Fibroblast of villous mesenchyme (primary cell): ENCODE results near the gene AKT3. TPM values are rescaled to one million over a fixed set of nuclear protein-coding genes. Genes with fewer than 3 reads are reported as not detected.

Experiments used
- DNase-seq: peaks from one replicate; pipeline ENCODE4 v3.0.0-alpha.2; 2010; ENCODE audit warnings: low read depth
- H3K4me3 ChIP-seq: 2 replicates; pipeline ENCODE4 v1.5.1; 2011; ENCODE audit warnings: low read depth, mild to moderate bottlenecking, low read length
- CTCF ChIP-seq: IDR thresholded peaks from 2 replicates; pipeline ENCODE4 v1.5.1; 2012; ENCODE audit warnings: low read depth, mild to moderate bottlenecking, low read length; ENCODE audit not compliant: insufficient read depth
- total RNA-seq: library from RNA; depleted of rRNA; stranded (reverse); fragments of >200 nt; gene quantifications from 2 replicates; pipeline ENCODE4 v1.2.3, GENCODE V29; 2012

The AKT3 gene
- total RNA-seq, 1 donor: 38.0 TPM

- no peak for TF ChIP-seq CTCF
- peak; percentile 7 for DNase-seq
- no peak overlapping the region for H3K4me3 ChIP-seq
Observed at GRCh38 chr1:243748227-243748626, 101.8 kb downstream of the AKT3 start.

- no peak overlapping the region for H3K4me3 ChIP-seq
- no peak for DNase-seq
- no peak for TF ChIP-seq CTCF
Observed at GRCh38 chr1:243746751-243747150, 103.3 kb downstream of the AKT3 start.

- TF ChIP-seq CTCF: no peak
- DNase-seq: peak; percentile 19
- H3K4me3 ChIP-seq: no peak overlapping the region
Observed at GRCh38 chr1:243745356-243745755, 104.7 kb downstream of the AKT3 start.

GRCh38 chr1:243742819-243743218 lies 107.2 kb downstream of the AKT3 start:
- DNase-seq: peak; percentile 66
- no peak overlapping the region for H3K4me3 ChIP-seq
- no peak for TF ChIP-seq CTCF

- TF ChIP-seq CTCF: no peak
- DNase-seq: no peak
- H3K4me3 ChIP-seq: no peak overlapping the region
Observed at GRCh38 chr1:243740255-243740999, 109.6 kb downstream of the AKT3 start.

- TF ChIP-seq CTCF: no peak
- no peak for DNase-seq
- no peak overlapping the region for H3K4me3 ChIP-seq
Observed at GRCh38 chr1:243739335-243740003, 110.6 kb downstream of the AKT3 start.
